CD4-positive, alpha-beta memory T cell (primary cell): ENCODE measurements around the gene SMIM41. TPM values are rescaled to one million over a fixed set of nuclear protein-coding genes. Genes with fewer than 3 reads are reported as not detected.

Experiments
- CTCF ChIA-PET: fragments of 350-600 bp; sonication (Branson Sonifier 250); formaldehyde crosslinking; loops from one replicate; lab custom pipeline; 2021; ENCODE audit warnings: inconsistent platforms; ENCODE audit not compliant: partially characterized antibody; lab: Charles Lee
- POLR2A ChIA-PET: fragments of 350-600 bp; sonication (Branson Sonifier 250); formaldehyde crosslinking; loops from one replicate; lab custom pipeline; 2021; ENCODE audit not compliant: partially characterized antibody; lab: Charles Lee
- DNase-seq, 5 donors: peaks; one replicate each; pipeline versions ENCODE4 v3.0.0 to v3.0.0-alpha.2; 2020 to 2022; ENCODE audit warnings: mixed read lengths in 1 of 5
- H3K27ac ChIP-seq: one replicate; pipeline ENCODE4 v1.7.0; 2013; ENCODE audit warnings: low read depth, low read length
- H3K27me3 ChIP-seq: 2 replicates; pipeline ENCODE4 v1.7.0; 2013; ENCODE audit warnings: mild to moderate bottlenecking, low read length, moderate library complexity; ENCODE audit not compliant: insufficient read depth
- H3K36me3 ChIP-seq: 2 replicates; pipeline ENCODE4 v1.7.0; 2013; ENCODE audit warnings: mild to moderate bottlenecking, low read length, moderate library complexity; ENCODE audit not compliant: insufficient read depth
- H3K4me1 ChIP-seq: 2 replicates; pipeline ENCODE4 v1.7.0; 2013; ENCODE audit warnings: mild to moderate bottlenecking, low read length, moderate library complexity; ENCODE audit not compliant: insufficient read depth
- H3K4me3 ChIP-seq, 2 donors: one replicate each; pipeline ENCODE4 v1.7.0; 2013; ENCODE audit warnings: low read length in 2 of 2, mild to moderate bottlenecking in 1 of 2
- H3K9me3 ChIP-seq, 2 donors: one replicate each; pipeline ENCODE4 v1.7.0; 2013; ENCODE audit warnings: low read length in 2 of 2, control low read depth in 1 of 2; ENCODE audit not compliant: control insufficient read depth in 1 of 2
- H3K27ac Mint-ChIP-seq, 7 donors: one replicate each; pipeline ENCODE4 v1.8.0; 2020 to 2021; ENCODE audit warnings: mixed read lengths in 7 of 7, mild to moderate bottlenecking in 6 of 7, inconsistent platforms in 3 of 7, moderate library complexity in 3 of 7
- H3K27me3 Mint-ChIP-seq, 2 donors: one replicate each; pipeline ENCODE4 v1.8.0; 2020 to 2021; ENCODE audit warnings: mixed read lengths in 2 of 2
- H3K36me3 Mint-ChIP-seq, 2 donors: one replicate each; pipeline ENCODE4 v1.8.0; 2020 to 2021; ENCODE audit warnings: mixed read lengths in 2 of 2, inconsistent platforms in 1 of 2, mild to moderate bottlenecking in 1 of 2
- H3K4me1 Mint-ChIP-seq, 4 donors: one replicate each; pipeline ENCODE4 v1.8.0; 2020 to 2021; ENCODE audit warnings: mixed read lengths in 4 of 4, mild to moderate bottlenecking in 1 of 4
- H3K4me3 Mint-ChIP-seq, 8 donors: one replicate each; pipeline ENCODE4 v1.8.0; 2020 to 2021; ENCODE audit warnings: mixed read lengths in 8 of 8, mild to moderate bottlenecking in 7 of 8, moderate library complexity in 6 of 8, inconsistent platforms in 3 of 8
- H3K9me3 Mint-ChIP-seq, 8 donors: one replicate each; pipeline ENCODE4 v1.8.0; 2020 to 2021; ENCODE audit warnings: mixed read lengths in 8 of 8, mild to moderate bottlenecking in 5 of 8, inconsistent platforms in 3 of 8, moderate library complexity in 1 of 8
- intact Hi-C: fragments of 100-400 bp; cut with micrococcal nuclease; formaldehyde crosslinking; loops from one replicate; pipeline ENCODE4 v1.15.1; 2023
- polyA plus RNA-seq, 2 donors: library from polyadenylated mRNA; unstranded; fragments of 300-500 nt; fragmentation: Illumina TruSeq; gene quantifications; one replicate each; pipeline ENCODE4 v1.2.3, GENCODE V29; 2021
- total RNA-seq, 2 experiments: library from RNA; stranded (reverse); gene quantifications; one replicate each; pipeline ENCODE4 v1.2.3, GENCODE V29; 2021

Gene SMIM41
- total and polyA plus RNA-seq, 4 experiments from 2014 or later = not detected

- intact Hi-C loops = loop anchor here (1.0 kb wide), 2 partner anchors 11 to 15 kb away; partner anchors contain the start of gene NR4A1
- Histone ChIP-seq H3K36me3 (no peaks in the 10 kb centered on the region), H3K27ac (peak overlapping the region; percentile 57), H3K9me3 (no peaks in the 10 kb centered on the region), H3K4me1 (peaks cover 31% of the 10 kb centered on the region), H3K27me3 (no peaks in the 10 kb centered on the region), H3K4me3 (peak overlapping the region in 1 of 2 donors; percentile 54)
- H3K4me3 Mint-ChIP-seq = peak overlapping the region; percentile 12 to 85 (median 72)
- H3K4me1 Mint-ChIP-seq = peaks cover 14 to 78% (median 33%) of the 10 kb centered on the region in 4 donors
- POLR2A ChIA-PET = interaction anchor here (0.9 to 2.3 kb wide), 5 partner anchors 9 to 34 kb away, joined by 3 to 12 read pairs (median 7); partner anchors contain the start of genes ATG101 and NR4A1
- no peaks in the 10 kb centered on the region for H3K36me3 Mint-ChIP-seq
- peak overlapping the region; percentile 85 to 94 (median 93) for H3K27ac Mint-ChIP-seq
- H3K27me3 Mint-ChIP-seq = no peaks in the 10 kb centered on the region
- CTCF ChIA-PET = interaction anchor here (0.9 to 11.2 kb wide), 6 partner anchors 8 to 48 kb away, joined by 3 to 89 read pairs (median 3); no protein-coding TSS in a partner anchor
- H3K9me3 Mint-ChIP-seq = peaks cover 0 to 2% (median 0%) of the 10 kb centered on the region in 8 donors
- peak; percentile 89 to 92 (median 90) for DNase-seq
These were observed 42.8 kb upstream of the SMIM41 start for GRCh38 chr12:52036587-52037171.

- H3K36me3 ChIP-seq = no peaks in the 10 kb centered on the region
- no peaks in the 10 kb centered on the region for H3K9me3 ChIP-seq
- Mint-ChIP-seq H3K36me3 (no peaks in the 10 kb centered on the region), H3K4me3 (peak overlapping the region in 4 of 8 donors; percentile 9 to 61 (median 36)), H3K27ac (peak overlapping the region in 5 of 7 donors; percentile 70 to 94 (median 84)), H3K4me1 (peaks cover 20 to 78% (median 36%) of the 10 kb centered on the region in 4 donors), H3K9me3 (peaks cover 0 to 2% (median 0%) of the 10 kb centered on the region in 8 donors), H3K27me3 (no peaks in the 10 kb centered on the region)
- H3K4me3 ChIP-seq = no peak overlapping the region
- H3K4me1 ChIP-seq = peaks cover 32% of the 10 kb centered on the region
- ChIA-PET CTCF (interaction anchor here (1.3 to 11.2 kb wide), 4 partner anchors 9 to 33 kb away, joined by 3 to 89 read pairs (median 3); partner anchors contain the start of gene ATG101), POLR2A (interaction anchor here (1.4 to 2.4 kb wide), 5 partner anchors 12 to 33 kb away, joined by 6 to 12 read pairs (median 11); partner anchors contain the start of genes ATG101 and NR4A1)
- H3K27ac ChIP-seq = peak overlapping the region; percentile 30
- intact Hi-C loops = loop anchor here (1.0 kb wide), 1 partner anchor 14 kb away; the partner anchor contains the start of gene NR4A1
- H3K27me3 ChIP-seq = no peaks in the 10 kb centered on the region
- DNase-seq = no peak
These were observed 42.1 kb upstream of the SMIM41 start for GRCh38 chr12:52037248-52037861.

GRCh38 chr12:52038447-52038846, 41.1 kb upstream of the SMIM41 start:
- Mint-ChIP-seq H3K36me3 (no peaks in the 10 kb centered on the region), H3K4me1 (peaks cover 14 to 69% (median 29%) of the 10 kb centered on the region in 4 donors), H3K27me3 (no peaks in the 10 kb centered on the region), H3K27ac (peak overlapping the region; percentile 83 to 94 (median 90)), H3K9me3 (peaks cover 0 to under 1% (median 0%) of the 10 kb centered on the region in 8 donors), H3K4me3 (peak overlapping the region; percentile 36 to 86 (median 70))
- no peak for DNase-seq
- Histone ChIP-seq H3K27ac (no peak overlapping the region), H3K4me3 (no peak overlapping the region), H3K27me3 (no peaks in the 10 kb centered on the region), H3K36me3 (no peaks in the 10 kb centered on the region), H3K9me3 (no peaks in the 10 kb centered on the region), H3K4me1 (peaks cover 29% of the 10 kb centered on the region)
- ChIA-PET CTCF (interaction anchor here (0.6 to 11.2 kb wide), 3 partner anchors 13 to 116 kb away, joined by 3 to 89 read pairs (median 4); partner anchors contain the start of gene ATG101), POLR2A (interaction anchor here (0.5 to 2.4 kb wide), 3 partner anchors 12 to 29 kb away, joined by 3 to 11 read pairs (median 5); partner anchors contain the start of gene NR4A1)
- intact Hi-C loops = no loop called here

- H3K4me1 Mint-ChIP-seq = peaks cover 9 to 50% (median 25%) of the 10 kb centered on the region in 4 donors
- H3K4me3 Mint-ChIP-seq = no peak overlapping the region
- Histone ChIP-seq H3K36me3 (no peaks in the 10 kb centered on the region), H3K4me1 (peaks cover 27% of the 10 kb centered on the region), H3K9me3 (no peaks in the 10 kb centered on the region), H3K4me3 (no peak overlapping the region), H3K27me3 (no peaks in the 10 kb centered on the region), H3K27ac (no peak overlapping the region)
- no peaks in the 10 kb centered on the region for H3K9me3 Mint-ChIP-seq
- DNase-seq = no peak
- ChIA-PET POLR2A (interaction anchor here (1.0 kb wide), 1 partner anchor 29 kb away, joined by 3 read pairs; the partner anchor contains the start of gene ATG101), CTCF (interaction anchor here (0.9 to 11.2 kb wide), 3 partner anchors 10 to 60 kb away, joined by 3 to 89 read pairs (median 3); partner anchors contain the start of gene NR4A1)
- intact Hi-C loops = no loop called here
- no peaks in the 10 kb centered on the region for H3K36me3 Mint-ChIP-seq
- no peaks in the 10 kb centered on the region for H3K27me3 Mint-ChIP-seq
- peak overlapping the region in 4 of 7 donors; percentile 60 to 90 (median 70) for H3K27ac Mint-ChIP-seq
These were observed 38.5 kb upstream of the SMIM41 start for GRCh38 chr12:52041035-52041434.

GRCh38 chr12:52041695-52042123, 37.8 kb upstream of the SMIM41 start:
- DNase-seq = no peak
- Mint-ChIP-seq H3K27ac (peak overlapping the region in 6 of 7 donors; percentile 73 to 91 (median 88)), H3K9me3 (no peaks in the 10 kb centered on the region), H3K4me1 (peaks cover 9 to 43% (median 22%) of the 10 kb centered on the region in 4 donors), H3K27me3 (no peaks in the 10 kb centered on the region), H3K4me3 (peak overlapping the region in 3 of 8 donors; percentile 57 to 74 (median 66)), H3K36me3 (no peaks in the 10 kb centered on the region)
- Histone ChIP-seq H3K4me3 (no peak overlapping the region), H3K27ac (no peak overlapping the region), H3K4me1 (peaks cover 21% of the 10 kb centered on the region), H3K36me3 (no peaks in the 10 kb centered on the region), H3K9me3 (no peaks in the 10 kb centered on the region), H3K27me3 (no peaks in the 10 kb centered on the region)
- ChIA-PET CTCF (interaction anchor here (0.9 to 11.2 kb wide), 2 partner anchors 9 to 17 kb away, joined by 3 to 89 read pairs; partner anchors contain the start of gene NR4A1), POLR2A (interaction anchor here (1.0 kb wide), 1 partner anchor 28 kb away, joined by 3 read pairs; the partner anchor contains the start of gene ATG101)
- intact Hi-C loops = no loop called here

GRCh38 chr12:52042706-52043385, 36.7 kb upstream of the SMIM41 start:
- H3K4me1 ChIP-seq = peaks cover 16% of the 10 kb centered on the region
- no peaks in the 10 kb centered on the region for H3K27me3 ChIP-seq
- intact Hi-C loops = no loop called here
- Mint-ChIP-seq H3K9me3 (no peaks in the 10 kb centered on the region), H3K4me3 (no peak overlapping the region), H3K27me3 (no peaks in the 10 kb centered on the region), H3K27ac (peak overlapping the region in 2 of 7 donors; percentile 8 to 68), H3K4me1 (peaks cover 9 to 42% (median 20%) of the 10 kb centered on the region in 4 donors), H3K36me3 (no peaks in the 10 kb centered on the region)
- DNase-seq = no peak
- no peaks in the 10 kb centered on the region for H3K9me3 ChIP-seq
- H3K36me3 ChIP-seq = no peaks in the 10 kb centered on the region
- POLR2A ChIA-PET = interaction anchor here (1.6 kb wide), 1 partner anchor 27 kb away, joined by 3 read pairs; the partner anchor contains the start of gene ATG101
- CTCF ChIA-PET = interaction anchor here (1.4 to 11.2 kb wide), 3 partner anchors 10 to 24 kb away, joined by 4 to 89 read pairs (median 5); no protein-coding TSS in a partner anchor
- H3K4me3 ChIP-seq = no peak overlapping the region
- no peak overlapping the region for H3K27ac ChIP-seq
